ENCODE data around the gene MAP1LC3B. TPM values are rescaled to one million over a fixed set of nuclear protein-coding genes. Genes with fewer than 3 reads are reported as not detected.
"Not testable (repeated sequence)": the region's sequence is repeated elsewhere in the genome, so short reads cannot be mapped to it uniquely, and the experiment has no call there.

MAP1LC3B gene
- total RNA-seq, 2 donors from 2014 or later, result 57.3 to 69.1 TPM

- Mint-ChIP-seq H3K36me3 (ENCODE audit: low read depth) (peaks cover 26% of the 10 kb centered on the region), H3K4me1 (no peaks in the 10 kb centered on the region), H3K27me3 (no peaks in the 10 kb centered on the region), H3K9me3 (no peaks in the 10 kb centered on the region), H3K4me3 (no peak overlapping the region), H3K27ac (no peak overlapping the region)
- no peak for ATAC-seq (replicated peaks)
These were observed 40.8 kb upstream of the MAP1LC3B start for GRCh38 chr16:87351320-87351698.

GRCh38 chr16:87352818-87353217, 39.3 kb upstream of the MAP1LC3B start:
- Mint-ChIP-seq H3K36me3 (ENCODE audit: low read depth) (peaks cover 39% of the 10 kb centered on the region), H3K27me3 (no peaks in the 10 kb centered on the region), H3K9me3 (no peaks in the 10 kb centered on the region), H3K27ac (no peak overlapping the region), H3K4me3 (no peak overlapping the region), H3K4me1 (no peaks in the 10 kb centered on the region)
- no peak for ATAC-seq (replicated peaks)

GRCh38 chr16:87353613-87354012, 38.5 kb upstream of the MAP1LC3B start:
- Mint-ChIP-seq H3K27me3 (no peaks in the 10 kb centered on the region), H3K36me3 (ENCODE audit: low read depth) (peaks cover 46% of the 10 kb centered on the region), H3K4me3 (no peak overlapping the region), H3K9me3 (no peaks in the 10 kb centered on the region), H3K27ac (no peak overlapping the region), H3K4me1 (no peaks in the 10 kb centered on the region)
- ATAC-seq (replicated peaks), result no peak

GRCh38 chr16:87356491-87356853, 35.7 kb upstream of the MAP1LC3B start:
- peaks cover 54% of the 10 kb centered on the region for H3K36me3 Mint-ChIP-seq (ENCODE audit: low read depth)
- no peaks in the 10 kb centered on the region for H3K27me3 Mint-ChIP-seq
- H3K4me1 Mint-ChIP-seq, result no peaks in the 10 kb centered on the region
- H3K4me3 Mint-ChIP-seq, result no peak overlapping the region
- H3K9me3 Mint-ChIP-seq, result no peaks in the 10 kb centered on the region
- ATAC-seq (replicated peaks), result no peak
- H3K27ac Mint-ChIP-seq, result no peak overlapping the region

GRCh38 chr16:87358250-87358649, 33.9 kb upstream of the MAP1LC3B start:
- no peak for ATAC-seq (replicated peaks)
- no peaks in the 10 kb centered on the region for H3K4me1 Mint-ChIP-seq
- no peak overlapping the region for H3K27ac Mint-ChIP-seq
- H3K9me3 Mint-ChIP-seq, result no peaks in the 10 kb centered on the region
- H3K4me3 Mint-ChIP-seq, result no peak overlapping the region
- peaks cover 57% of the 10 kb centered on the region for H3K36me3 Mint-ChIP-seq (ENCODE audit: low read depth)
- H3K27me3 Mint-ChIP-seq, result no peaks in the 10 kb centered on the region

GRCh38 chr16:87358696-87359095, 33.4 kb upstream of the MAP1LC3B start:
- H3K36me3 Mint-ChIP-seq (ENCODE audit: low read depth), result peaks cover 61% of the 10 kb centered on the region
- H3K4me3 Mint-ChIP-seq, result no peak overlapping the region
- no peaks in the 10 kb centered on the region for H3K4me1 Mint-ChIP-seq
- no peak overlapping the region for H3K27ac Mint-ChIP-seq
- no peaks in the 10 kb centered on the region for H3K27me3 Mint-ChIP-seq
- ATAC-seq (replicated peaks), result no peak
- H3K9me3 Mint-ChIP-seq, result no peaks in the 10 kb centered on the region

GRCh38 chr16:87359121-87359520, 33.0 kb upstream of the MAP1LC3B start:
- H3K27ac Mint-ChIP-seq, result no peak overlapping the region
- H3K4me3 Mint-ChIP-seq, result no peak overlapping the region
- no peak for ATAC-seq (replicated peaks)
- no peaks in the 10 kb centered on the region for H3K4me1 Mint-ChIP-seq
- no peaks in the 10 kb centered on the region for H3K9me3 Mint-ChIP-seq
- peaks cover 63% of the 10 kb centered on the region for H3K36me3 Mint-ChIP-seq (ENCODE audit: low read depth)
- H3K27me3 Mint-ChIP-seq, result no peaks in the 10 kb centered on the region

GRCh38 chr16:87360862-87361610, 31.1 kb upstream of the MAP1LC3B start:
- no peaks in the 10 kb centered on the region for H3K9me3 Mint-ChIP-seq
- no peaks in the 10 kb centered on the region for H3K27me3 Mint-ChIP-seq
- no peak for ATAC-seq (replicated peaks)
- peak overlapping the region; percentile 28 for H3K27ac Mint-ChIP-seq
- peaks cover 7% of the 10 kb centered on the region for H3K4me1 Mint-ChIP-seq
- H3K4me3 Mint-ChIP-seq, result no peak overlapping the region
- peaks cover 59% of the 10 kb centered on the region for H3K36me3 Mint-ChIP-seq (ENCODE audit: low read depth)

- no peak overlapping the region for H3K27ac Mint-ChIP-seq
- H3K4me1 Mint-ChIP-seq, result peaks cover 13% of the 10 kb centered on the region
- H3K9me3 Mint-ChIP-seq, result no peaks in the 10 kb centered on the region
- ATAC-seq (replicated peaks), result no peak
- no peak overlapping the region for H3K4me3 Mint-ChIP-seq
- peaks cover 59% of the 10 kb centered on the region for H3K36me3 Mint-ChIP-seq (ENCODE audit: low read depth)
- H3K27me3 Mint-ChIP-seq, result no peaks in the 10 kb centered on the region
These were observed 30.1 kb upstream of the MAP1LC3B start for GRCh38 chr16:87361916-87362619.

GRCh38 chr16:87362828-87363559, 29.1 kb upstream of the MAP1LC3B start:
- not testable (repeated sequence) for H3K9me3 Mint-ChIP-seq; H3K4me3 Mint-ChIP-seq; ATAC-seq (replicated peaks); H3K27me3 Mint-ChIP-seq
- H3K36me3 Mint-ChIP-seq (ENCODE audit: low read depth), result peaks cover 55% of the 10 kb centered on the region
- peaks cover 18% of the 10 kb centered on the region for H3K4me1 Mint-ChIP-seq
- H3K27ac Mint-ChIP-seq, result peak overlapping the region; percentile 42

- no peak overlapping the region for H3K4me3 Mint-ChIP-seq
- peak overlapping the region; percentile 66 for H3K27ac Mint-ChIP-seq
- no peaks in the 10 kb centered on the region for H3K9me3 Mint-ChIP-seq
- H3K27me3 Mint-ChIP-seq, result no peaks in the 10 kb centered on the region
- no peak for ATAC-seq (replicated peaks)
- peaks cover 46% of the 10 kb centered on the region for H3K36me3 Mint-ChIP-seq (ENCODE audit: low read depth)
- peaks cover 24% of the 10 kb centered on the region for H3K4me1 Mint-ChIP-seq
These were observed 28.2 kb upstream of the MAP1LC3B start for GRCh38 chr16:87363771-87364455.

- Mint-ChIP-seq H3K4me1 (peaks cover 30% of the 10 kb centered on the region), H3K9me3 (no peaks in the 10 kb centered on the region), H3K27me3 (no peaks in the 10 kb centered on the region), H3K27ac (peak overlapping the region; percentile 66), H3K4me3 (no peak overlapping the region), H3K36me3 (ENCODE audit: low read depth) (peaks cover 34% of the 10 kb centered on the region)
- no peak for ATAC-seq (replicated peaks)
These were observed 27.0 kb upstream of the MAP1LC3B start for GRCh38 chr16:87365021-87365713.

GRCh38 chr16:87366288-87366687, 25.8 kb upstream of the MAP1LC3B start:
- Mint-ChIP-seq H3K27me3 (no peaks in the 10 kb centered on the region), H3K27ac (no peak overlapping the region), H3K4me1 (peaks cover 30% of the 10 kb centered on the region), H3K4me3 (no peak overlapping the region), H3K36me3 (ENCODE audit: low read depth) (peaks cover 30% of the 10 kb centered on the region), H3K9me3 (no peaks in the 10 kb centered on the region)
- no peak for ATAC-seq (replicated peaks)

GRCh38 chr16:87366930-87367329, 25.2 kb upstream of the MAP1LC3B start:
- Mint-ChIP-seq H3K36me3 (ENCODE audit: low read depth) (peaks cover 30% of the 10 kb centered on the region), H3K4me3 (no peak overlapping the region), H3K4me1 (peaks cover 30% of the 10 kb centered on the region), H3K27me3 (no peaks in the 10 kb centered on the region), H3K27ac (no peak overlapping the region), H3K9me3 (no peaks in the 10 kb centered on the region)
- no peak for ATAC-seq (replicated peaks)
